Fibroblast of skin of back (primary cell): ENCODE measurements around the gene C1QBP.
"Not testable (repeated sequence)": the region's sequence is repeated elsewhere in the genome, so short reads cannot be mapped to it uniquely, and the experiment has no call there.

Experiments used
- DNase-seq: peaks from one replicate; pipeline ENCODE4 v3.0.0-alpha.2; 2013

Gene C1QBP

DNA sequence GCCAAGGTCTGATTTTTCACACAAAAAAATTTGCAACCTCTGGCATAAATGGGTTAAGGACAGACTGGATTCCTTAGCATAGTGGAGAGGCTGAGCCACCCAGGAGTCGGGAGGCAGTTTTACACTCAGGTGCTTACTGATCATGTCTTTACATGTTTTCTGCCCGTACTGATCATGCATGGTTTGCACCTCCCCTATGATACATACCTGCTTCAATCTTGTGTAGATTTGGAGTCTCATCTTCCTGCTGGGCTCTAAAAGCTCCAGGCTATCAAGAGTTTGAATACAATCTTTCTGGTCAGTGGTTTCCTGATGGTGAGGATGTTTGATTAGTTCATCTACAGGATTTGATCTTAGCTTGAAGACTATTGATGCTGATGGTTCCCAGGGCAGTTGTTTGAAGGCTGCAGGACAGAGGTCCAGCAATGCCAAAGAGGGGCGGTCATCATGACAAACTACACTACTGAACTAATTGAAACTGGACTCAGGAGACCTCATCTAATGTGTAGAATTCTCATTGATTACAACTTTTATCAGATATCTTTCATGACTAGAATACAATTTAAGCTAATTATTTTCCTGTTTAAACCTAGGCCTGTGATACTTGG lies 6.9 kb downstream of the C1QBP start:
- no peak for DNase-seq

DNA sequence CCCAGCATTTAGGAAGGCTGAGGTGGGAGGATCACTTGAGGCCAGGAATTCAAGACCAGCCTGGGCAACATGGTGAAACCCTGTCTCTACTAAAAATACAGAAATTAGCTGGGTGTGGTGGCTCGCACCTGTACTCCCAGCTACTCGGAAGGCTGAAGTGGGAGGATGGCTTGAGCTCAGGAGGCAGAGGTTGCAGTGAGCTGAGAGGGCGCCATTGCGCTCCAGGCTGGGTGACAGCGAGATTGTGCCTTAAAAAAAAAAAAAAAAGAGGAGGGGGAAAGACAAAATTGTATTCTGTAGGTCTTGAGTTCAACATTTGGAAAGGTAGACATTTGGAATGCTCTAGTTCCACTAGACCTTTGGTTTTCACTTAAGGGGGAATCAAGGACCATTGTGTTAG lies 7.7 kb downstream of the C1QBP start:
- DNase-seq: not testable (repeated sequence)

- no peak for DNase-seq
Measured at GRCh38 chr17:5430413-5430999, 8.4 kb downstream of the C1QBP start.

GRCh38 chr17:5429191-5429887 lies 9.6 kb downstream of the C1QBP start:
- DNase-seq: no peak

DNA sequence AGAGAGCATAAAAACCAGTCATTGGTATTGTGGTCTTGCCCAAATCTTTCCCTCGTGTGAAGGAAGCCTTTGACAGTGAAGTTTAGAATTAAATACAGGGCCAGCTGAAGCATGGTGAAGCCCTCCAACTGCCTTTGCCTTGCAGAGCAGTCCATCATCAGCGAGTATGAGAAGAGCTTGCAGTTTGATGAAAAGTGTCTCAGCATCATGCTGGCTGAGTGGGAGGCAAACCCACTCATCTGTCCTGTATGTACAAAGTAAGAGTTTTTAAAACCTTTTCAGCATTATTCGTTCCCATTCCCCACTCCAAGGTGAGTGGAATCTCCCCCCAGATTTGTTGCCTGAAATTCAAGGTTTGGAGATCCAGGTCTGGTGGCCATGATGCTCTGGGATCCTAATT lies 13.1 kb downstream of the C1QBP start:
- no peak for DNase-seq

DNA sequence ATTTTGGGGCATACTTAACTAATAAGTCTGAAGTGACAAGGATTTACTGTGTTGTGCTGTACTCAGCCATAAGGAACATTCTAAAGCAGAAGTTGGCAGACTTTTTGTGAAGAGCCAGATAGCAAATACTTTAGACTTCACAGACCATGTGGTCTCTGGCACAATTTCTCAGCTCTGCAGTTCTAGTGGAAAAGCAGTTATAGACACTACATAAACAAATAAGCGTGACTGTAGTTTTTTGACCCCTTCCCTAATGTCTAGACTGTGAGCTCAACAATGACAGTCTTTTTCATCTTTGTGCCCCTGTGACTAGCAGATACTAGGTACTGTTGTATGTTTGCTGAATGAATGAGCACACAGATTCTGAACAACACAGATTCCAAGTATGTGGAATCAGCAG lies 14.0 kb downstream of the C1QBP start:
- DNase-seq: no peak

DNA sequence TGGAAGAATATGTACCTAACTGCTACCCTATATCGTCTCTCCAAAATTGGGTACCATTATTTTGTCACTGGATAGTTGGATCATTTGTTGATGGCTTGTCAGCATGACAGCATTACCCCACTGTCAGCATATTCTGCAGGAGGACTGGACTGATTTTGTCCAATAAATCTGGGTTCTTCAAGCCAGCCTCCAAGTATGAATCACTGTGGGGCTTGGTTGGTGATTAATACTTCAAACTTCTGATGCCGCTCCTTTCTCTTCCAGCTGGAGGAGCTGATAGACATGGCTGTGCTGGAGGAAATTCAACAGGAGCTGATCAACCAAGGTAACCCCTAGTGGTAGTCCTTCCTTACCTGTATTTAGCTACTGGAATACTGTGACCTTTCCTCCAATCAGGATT lies 16.4 kb downstream of the C1QBP start:
- DNase-seq: peak; percentile 78

DNA sequence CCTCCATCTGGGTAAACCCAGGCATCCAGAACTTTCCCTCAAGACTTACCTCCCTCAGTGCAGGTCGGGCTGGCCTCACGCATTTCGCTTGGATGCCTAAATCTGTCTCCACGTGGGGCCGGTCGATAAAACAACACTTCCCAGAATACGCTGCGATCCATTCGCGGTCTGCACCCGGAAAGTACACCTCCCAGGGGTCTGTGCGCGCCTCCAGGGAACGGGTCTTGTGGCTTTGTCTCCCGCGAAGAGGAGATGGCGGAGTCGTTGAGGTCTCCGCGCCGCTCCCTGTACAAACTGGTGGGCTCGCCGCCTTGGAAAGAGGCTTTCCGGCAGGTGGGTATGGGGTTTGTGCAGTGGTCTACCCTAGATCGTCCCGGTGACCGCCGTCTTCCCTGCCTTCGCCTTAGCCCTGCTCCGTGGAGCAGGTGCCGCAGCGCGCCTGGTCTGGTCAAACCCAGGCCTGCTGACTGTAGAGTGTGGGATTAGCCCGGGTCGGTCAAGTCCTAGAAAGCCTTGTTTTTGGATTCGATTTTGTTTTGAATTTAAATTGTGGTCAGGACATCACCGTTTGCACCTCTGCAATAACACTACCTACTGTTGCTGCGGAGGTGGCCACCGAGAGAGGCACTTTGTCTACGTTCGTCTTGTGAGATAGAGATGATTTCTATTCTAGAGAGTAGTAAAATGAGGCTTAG lies 18.8 kb downstream of the C1QBP start, which contains the start of gene RPAIN:
Gene RPAIN (plus strand): TSS at position 224 of the 695 bp plus-strand sequence. CDS start 29 bp downstream, at position 253.
- DNase-seq: peak; percentile 86

DNA sequence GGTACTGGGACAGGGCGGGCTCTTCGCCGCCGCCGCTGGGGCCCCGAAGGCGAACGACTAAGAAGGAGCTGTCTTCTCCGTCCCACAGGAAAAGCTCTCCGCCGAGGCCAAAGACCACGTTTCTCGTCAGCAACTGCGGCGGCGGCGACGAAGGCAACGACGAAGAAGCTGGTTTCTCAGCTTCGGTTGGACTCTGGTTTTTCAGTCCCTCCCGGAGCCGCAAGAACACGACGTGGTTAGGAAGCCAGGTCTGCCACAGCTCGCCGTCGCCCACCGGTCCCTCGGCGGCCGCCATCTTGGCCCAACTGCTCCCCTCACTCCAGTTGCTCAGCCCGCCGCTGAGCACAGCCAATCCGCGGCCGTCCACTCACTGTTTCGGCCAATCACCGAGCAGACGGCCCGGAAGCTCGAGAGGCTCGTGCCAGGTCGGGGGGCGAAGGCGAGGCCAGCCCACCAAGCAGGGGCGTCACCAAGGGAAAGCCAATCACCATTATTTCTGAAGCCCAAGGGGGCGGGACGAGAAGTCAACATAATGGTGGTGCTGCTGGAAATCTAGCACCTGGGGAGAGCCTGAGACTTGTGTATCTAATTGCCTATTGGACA lies 19.5 kb downstream of the C1QBP start, which contains the start of gene NUP88:
Gene NUP88 (minus strand): TSS at position 307 of the 603 bp plus-strand sequence. CDS start 12 bp downstream, at position 295.
- DNase-seq: peak; percentile 99

DNA sequence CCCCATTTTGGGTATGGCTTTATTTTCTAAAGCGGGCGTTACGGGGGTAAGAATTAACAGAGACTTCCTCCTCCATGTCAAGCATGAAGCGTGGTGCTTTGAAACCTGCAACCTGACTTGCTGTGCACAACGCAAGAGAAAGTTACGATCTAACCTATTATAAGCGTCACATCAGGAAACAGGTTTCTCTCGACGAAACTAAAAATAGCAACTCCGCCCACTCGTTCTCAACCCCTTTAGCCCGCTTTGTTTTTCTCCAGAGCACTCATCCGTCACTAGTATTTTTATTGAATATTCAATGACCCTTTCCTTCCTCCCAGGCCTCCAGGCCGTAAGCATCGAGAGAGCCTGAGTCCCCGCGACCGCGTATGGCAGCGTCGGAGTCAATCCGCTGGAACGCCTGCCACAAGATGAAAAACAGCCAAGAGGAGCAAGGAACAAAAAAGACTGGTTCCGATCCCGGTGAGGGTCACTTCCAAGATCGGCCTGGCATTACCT lies 20.0 kb downstream of the C1QBP start:
- no peak for DNase-seq

DNA sequence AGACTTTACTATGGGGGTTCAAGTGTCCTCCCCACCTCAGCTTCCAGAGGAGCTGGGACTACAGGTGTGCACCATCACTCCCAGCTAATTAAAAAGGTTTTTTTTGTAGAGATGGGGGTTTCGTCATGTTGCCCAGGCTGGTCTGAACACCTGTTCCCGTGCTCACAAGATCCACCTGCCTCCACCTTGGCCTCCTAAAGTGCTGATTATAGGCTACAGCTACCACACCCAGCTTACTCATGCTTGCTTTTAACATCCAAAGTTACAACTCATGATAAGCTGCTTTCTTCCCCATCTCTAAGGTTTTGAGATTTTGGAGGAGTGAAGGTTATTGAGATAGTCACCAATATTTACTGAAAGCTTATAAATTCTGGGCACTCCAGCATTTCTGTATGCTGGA lies 22.1 kb downstream of the C1QBP start:
- no peak for DNase-seq

DNA sequence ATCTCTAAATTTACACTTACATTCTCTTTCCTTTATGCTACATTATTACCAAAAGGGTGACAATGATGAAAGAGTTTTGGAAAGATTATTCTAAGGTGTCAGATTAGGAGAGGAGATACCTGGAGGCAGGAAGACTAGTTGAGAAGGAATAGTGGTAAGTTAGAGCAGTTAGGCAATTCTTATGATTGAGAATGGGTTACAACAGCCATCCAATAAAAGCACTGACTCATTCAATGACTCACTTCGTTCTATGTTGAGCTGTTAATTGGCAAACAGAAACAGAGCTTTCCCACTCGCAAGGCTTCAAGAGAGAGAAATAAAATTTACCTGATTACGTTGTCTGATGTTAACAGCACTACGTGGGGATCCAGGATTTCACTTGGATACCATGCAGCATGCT lies 25.3 kb downstream of the C1QBP start:
- DNase-seq: peak; percentile 77

GRCh38 chr17:5410594-5411272 lies 28.2 kb downstream of the C1QBP start:
- no peak for DNase-seq

GRCh38 chr17:5408186-5408585 lies 30.8 kb downstream of the C1QBP start:
- DNase-seq: no peak

GRCh38 chr17:5405400-5405799 lies 33.6 kb downstream of the C1QBP start:
- no peak for DNase-seq

DNA sequence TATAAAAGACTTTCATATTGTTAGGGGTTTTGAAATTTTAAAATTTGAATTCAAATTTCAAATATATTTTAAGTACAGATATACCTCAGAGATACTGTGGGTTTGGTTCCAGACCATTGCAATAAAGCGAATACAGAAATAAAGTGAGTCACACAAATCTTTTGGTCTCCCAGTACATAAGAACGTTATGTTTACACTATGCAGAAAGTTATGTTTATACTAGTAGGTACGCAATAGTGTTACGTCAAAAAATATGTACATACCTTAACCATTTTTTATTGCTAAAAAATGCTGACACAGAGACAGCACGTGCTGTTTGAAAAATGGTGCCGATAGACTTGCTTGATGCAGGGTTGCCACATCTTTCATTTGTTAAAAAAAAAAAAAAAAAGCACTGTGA lies 39.2 kb downstream of the C1QBP start:
- DNase-seq: no peak

DNA sequence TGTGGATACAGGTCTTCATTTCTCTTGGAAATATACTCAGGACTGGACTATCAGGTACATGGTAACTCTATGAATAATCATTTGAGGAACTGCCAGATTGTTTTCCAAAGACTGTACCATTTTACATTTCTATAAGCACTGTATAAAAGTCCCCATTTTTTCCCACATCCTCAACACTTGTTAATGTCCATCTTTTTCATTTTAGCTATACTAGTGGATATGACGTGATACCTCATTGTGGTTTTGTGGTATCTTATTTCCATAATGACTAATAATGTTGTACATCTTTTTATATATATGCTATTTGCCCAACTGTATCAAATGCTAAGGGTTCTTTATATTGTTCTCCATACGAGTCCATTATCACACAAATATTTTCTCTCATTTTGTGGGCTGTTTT lies 42.3 kb downstream of the C1QBP start:
- DNase-seq: no peak

DNA sequence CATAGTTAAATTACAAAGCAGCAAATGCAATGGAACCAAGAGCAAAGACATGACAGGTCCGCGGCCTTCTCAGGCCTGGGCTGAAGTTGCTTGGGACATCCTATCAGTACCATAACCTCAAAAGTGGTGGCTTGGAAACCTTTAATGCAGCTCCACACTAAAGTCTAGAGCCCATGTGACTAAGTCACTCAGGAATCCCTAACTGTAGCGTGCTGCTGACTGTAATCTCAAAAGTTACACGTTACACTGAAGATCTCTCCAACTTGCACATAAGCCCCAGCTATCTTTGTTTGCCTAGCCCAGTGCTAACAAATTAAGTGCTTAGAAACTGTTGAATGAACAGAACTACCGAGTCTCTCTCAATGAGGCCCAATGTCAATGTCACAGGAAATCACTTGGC lies 47.3 kb downstream of the C1QBP start:
- no peak for DNase-seq
